ENCODE measurements around the gene NRBP1.

NRBP1 gene

DNA sequence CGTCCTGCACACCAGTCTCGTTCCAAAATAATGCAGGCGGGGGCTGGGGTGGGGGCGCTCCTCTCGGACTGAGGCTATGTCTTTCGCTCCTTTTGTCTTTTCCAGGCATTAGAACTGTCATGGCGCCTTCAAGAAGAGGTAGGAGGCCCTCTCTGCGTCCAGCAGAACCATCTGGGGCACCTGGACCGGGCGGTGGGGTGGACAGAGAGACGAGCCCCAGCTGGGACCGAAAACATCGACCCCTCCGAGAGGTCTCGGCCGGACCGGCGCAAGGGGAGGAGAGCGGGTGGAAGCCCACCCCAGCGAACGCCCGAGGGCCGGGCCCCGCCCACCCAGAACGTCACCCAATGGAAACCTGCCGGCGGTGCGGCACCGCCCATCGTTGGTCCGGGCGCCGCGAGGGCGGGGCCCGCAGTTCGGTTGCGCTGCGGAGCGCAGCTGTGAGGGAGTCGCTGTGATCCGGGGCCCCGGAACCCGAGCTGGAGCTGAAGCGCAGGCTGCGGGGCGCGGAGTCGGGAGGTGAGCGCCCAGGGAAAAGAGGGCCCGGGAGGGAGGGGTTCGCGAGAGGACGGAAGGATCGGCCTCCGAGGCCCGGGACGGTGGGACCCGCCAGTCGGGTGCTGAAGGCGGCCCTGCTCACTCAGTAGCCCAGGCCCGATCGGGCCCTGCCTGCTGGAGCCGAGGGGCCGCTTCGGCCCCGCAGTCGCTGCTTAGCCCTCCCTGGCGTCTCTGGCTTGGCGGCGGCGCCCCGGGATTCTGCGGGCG is at the start of gene NRBP1:
Gene NRBP1 (plus strand): TSS at position 419 of the 765 bp plus-strand sequence. CDS start 4,643 bp downstream, outside the sequence.
- DNase-seq = peak; percentile 85

DNA sequence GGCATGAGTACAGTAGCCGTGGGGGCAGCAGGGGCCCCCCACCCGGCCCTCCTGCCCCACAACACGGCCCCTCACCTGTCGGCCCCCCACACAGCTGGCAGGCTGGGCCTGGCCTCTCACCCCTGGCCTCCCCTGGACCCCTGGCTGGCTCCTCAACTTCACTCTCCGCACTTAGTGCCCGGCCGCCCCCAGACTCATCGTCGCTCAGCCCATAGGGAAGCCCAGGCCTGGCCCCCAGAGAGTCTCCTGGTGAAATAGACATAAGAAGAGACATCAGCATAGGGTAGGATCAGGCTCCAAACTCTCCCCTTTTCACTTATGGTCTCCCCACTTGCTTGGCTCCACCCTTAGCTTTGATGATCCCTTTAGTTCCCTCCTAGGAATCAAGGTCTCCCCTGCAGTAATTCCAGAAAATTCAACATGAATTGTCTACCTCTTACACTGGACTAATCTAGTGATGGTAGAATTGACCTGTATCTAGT is 49.6 kb upstream of the NRBP1 start:
- DNase-seq = no peak

DNA sequence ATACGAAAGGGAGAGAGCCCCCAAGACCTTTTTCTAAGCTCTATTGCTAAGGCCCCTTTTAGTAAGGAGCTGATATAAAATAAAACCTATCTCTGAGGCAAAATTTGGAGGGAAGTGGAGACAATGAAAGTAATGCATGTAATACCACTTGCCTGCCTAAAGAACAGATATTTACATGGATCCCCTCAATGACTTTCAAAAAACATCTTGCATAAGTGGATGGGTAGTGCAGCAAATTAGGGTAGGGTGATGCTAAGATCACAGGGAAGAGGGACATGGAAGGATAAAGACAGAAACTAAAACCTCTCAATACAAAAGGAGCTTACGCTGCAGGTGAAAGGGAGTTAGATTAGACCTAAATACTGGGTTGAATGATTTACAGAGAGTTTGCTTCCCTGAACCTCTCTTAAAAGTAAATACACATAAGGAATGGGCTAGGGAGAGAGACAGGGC is 49.0 kb upstream of the NRBP1 start:
- no peak for DNase-seq

DNA sequence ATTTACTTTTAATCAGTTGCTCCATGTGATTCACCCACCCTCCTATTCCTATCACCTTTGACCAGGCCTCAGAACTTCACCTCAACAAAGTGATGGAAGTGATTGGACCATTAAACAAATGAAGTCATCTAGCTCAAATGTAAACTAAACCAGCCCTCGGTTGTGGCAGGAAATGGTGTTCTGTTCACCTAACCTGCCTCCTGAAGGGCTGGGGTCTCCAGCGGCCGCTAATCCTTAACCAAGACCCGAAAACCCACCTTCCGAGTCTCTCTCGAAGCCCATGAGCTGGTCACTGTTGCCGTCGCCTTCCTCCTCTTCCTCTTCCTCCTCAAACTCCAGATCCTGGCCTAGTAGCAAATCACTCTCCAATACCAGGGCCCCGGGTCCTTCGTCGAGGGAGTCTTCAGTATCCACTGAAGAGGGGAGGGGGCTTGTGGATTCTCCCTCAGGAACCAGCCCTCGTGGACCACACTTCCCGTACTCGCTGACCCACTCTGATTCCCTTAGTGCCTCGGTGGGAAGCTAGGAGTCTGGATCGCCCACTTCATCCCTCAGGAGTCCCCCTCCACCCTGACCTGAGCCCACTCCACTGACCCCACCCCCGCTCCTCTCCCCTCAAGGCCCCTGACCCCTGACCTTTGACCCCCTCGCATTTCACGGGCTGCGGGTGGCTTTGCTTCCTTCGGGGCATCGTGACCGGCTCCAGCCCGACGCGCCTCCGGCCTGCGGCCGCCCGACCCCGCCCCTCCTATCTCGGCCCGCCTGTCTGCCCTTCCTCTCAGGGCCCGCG is 48.4 kb upstream of the NRBP1 start:
- peak; percentile 25 for DNase-seq

DNA sequence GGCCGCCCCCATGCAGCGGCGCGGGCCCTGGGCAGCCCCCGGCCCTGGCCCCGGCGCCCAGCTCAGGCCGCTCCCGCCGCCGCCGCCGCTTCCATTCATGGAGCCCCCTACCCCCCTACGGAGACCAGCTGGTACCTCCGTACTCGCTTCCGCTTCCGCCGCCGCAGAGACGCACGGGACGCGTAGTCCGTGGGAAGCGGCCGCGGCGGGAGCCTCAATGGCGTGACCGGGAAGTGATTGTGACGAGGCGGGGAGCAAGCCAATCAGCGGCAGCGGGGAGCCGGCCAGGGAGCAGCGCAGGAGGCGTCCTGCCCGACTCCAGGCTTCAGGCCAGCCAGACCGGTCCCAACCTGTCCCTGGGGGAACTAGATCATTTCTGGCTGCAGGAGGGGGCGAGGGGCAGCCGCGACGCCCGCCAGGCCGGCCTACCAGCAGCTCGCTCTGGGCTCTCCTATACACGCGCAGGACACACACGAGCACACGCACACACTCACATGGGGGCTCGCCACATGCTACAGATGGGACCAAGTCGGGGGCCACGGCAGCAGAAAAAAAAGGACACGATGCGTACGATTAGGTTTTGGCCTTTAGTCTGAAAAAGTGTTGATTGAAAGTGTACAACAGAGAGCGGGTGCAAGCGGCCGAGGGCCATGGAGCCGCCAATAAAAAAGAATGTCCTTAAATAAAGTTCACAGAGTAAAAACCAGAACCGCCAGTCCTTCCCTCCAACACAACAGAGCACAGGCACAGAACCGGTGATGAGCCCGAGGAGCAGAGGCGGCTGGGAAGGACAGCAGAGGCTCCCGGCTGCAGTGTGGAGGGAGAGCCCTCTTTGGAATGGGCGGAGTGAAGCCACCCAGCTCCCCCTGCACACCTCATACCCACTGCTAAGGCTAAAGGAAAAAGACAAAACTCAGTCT is 47.5 kb upstream of the NRBP1 start, which contains the start of gene ZNF513:
Gene ZNF513 (minus strand): TSS at position 109 of the 920 bp plus-strand sequence. CDS start 208 bp downstream, outside the sequence.
- DNase-seq = peak; percentile 95

DNA sequence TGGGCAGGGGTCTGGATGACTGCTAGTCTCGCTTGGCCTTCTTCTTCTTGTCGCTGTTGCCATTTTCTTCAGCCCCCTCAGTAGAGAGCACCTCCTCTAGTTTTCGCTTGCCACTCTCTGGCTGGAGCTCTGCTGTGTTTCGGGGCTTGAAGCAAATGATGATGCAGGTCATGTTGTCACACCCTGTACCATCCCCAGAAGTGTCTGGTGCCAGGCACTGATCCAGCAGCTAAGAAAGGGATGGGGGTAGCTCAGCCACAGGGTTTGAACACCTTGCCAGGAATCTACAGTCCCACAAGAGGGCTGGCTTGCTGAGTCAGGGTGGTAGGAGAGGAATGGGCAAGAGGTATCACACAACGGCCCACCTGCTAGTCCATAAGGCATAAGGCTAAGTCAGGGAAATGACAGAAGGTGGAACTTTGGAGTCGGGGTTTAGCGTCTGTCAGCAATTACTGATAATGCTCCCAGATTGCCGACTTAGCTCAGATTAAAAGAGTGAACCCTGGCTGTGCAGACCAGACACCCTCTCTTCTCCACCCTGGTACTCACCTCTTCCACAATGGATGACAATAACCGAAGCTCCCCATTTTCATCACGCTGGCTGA is 46.8 kb upstream of the NRBP1 start:
- no peak for DNase-seq

DNA sequence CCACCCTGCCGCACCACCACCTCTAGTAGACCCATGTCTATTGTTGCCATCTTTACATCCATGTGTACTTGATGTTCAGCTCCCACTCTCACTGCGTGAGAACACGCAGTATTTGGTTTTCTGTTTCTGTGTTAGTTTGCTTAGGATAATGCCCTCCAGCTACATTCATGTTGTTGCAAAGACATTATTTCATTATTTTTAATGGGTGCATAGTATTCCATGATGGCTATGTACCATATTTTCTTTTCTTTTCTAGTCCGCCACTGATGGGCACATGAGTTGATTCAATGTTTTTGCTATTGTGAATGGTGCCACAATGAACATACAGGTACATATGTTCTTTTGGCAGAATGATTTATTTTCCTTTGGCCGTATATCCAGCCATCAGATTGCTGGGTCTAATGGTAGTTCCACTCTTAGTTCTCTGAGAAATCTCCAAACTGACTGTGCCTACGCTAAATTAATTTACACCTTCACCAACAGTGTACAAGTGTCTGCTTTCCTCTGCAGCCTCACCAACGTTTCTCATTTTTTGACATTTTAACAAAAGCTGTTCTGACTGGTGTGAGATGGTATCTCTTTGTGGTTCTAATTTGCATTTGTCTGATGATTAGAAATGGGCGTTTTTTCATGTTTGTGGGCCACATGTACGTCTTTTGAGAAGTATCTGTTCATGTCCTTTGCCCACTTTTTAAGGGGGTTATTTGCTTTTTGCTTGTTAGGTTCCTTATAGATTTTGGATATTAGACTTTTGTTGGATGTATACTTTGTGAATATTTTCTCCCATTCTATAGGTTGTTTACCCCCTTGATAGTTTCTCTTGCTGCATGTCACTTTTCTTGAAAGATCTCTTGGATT is 37.4 kb upstream of the NRBP1 start:
- no peak for DNase-seq

DNA sequence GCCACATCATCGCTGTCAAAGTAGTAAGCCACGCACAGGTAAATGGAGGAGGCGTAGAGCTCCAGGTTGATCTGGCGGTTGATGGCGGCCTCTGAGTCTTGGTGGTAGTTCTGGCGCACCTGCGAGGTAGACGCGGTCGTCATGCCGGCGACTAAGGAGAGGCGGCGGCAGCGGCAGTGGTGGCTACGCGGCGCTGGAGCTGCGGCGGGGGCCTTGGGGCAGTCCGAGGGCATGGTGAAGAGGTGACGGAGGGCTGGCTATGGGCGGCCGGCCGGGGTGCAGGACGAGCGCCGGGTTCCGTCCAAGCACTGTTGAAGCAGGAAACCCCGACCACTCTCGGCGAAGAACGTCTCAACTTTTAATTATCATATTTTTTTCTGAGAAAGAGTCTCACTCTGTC is 35.2 kb upstream of the NRBP1 start:
- DNase-seq = no peak

DNA sequence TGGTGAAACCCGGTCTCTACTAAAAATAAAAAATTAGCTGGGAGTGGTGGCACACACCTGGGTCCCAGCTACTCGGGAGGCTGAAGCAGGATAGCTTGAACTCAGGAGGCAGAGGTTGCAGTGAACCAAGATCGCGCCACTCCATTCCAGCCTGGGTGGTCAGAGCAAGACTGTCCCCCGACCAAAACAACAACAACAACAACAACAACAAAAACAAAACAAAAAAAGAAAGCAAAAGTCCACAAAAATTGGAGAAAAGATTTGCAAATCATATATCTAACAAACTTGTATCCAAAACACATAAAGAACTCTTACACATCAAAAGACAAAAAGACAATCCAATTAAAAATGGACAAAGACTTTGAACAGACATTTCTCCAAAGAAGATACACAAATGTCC is 29.5 kb upstream of the NRBP1 start:
- DNase-seq = no peak

DNA sequence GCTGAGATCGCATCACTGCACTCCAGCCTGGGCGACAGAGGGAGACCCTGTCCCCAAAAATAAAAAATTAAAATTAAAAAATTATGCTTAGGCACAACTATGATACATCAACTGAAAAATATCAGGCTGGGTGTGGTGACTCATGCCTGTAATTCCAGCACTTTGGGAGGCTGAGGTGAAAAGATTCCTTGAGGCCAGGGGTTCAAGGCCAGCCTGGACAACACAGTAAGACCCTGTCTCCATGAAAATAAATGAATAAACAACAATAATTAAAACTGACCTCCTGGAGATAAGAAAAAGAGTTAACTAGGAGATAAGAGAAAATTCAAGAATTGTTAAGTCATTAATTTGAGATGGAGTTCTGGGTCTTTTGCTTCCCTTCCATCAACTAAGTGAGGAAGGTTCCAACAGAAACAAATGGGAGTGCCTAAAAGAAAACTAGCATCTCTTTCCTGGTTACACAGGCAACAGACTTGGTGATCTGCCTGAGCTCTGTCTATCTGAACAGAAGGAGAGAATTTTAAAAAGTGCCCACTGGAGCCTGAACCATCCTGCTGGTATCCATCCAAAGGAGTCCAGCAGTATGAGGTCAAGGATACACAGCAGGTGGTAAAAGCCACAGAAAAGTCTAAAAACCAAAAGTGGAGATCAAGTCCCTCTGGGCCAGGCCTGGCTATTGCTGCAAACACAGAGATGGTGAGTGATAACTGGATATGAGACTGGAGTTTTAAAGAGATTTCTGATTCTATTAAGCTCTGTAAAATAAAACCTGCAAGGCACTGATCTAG is 27.9 kb upstream of the NRBP1 start:
- DNase-seq = peak; percentile 14

DNA sequence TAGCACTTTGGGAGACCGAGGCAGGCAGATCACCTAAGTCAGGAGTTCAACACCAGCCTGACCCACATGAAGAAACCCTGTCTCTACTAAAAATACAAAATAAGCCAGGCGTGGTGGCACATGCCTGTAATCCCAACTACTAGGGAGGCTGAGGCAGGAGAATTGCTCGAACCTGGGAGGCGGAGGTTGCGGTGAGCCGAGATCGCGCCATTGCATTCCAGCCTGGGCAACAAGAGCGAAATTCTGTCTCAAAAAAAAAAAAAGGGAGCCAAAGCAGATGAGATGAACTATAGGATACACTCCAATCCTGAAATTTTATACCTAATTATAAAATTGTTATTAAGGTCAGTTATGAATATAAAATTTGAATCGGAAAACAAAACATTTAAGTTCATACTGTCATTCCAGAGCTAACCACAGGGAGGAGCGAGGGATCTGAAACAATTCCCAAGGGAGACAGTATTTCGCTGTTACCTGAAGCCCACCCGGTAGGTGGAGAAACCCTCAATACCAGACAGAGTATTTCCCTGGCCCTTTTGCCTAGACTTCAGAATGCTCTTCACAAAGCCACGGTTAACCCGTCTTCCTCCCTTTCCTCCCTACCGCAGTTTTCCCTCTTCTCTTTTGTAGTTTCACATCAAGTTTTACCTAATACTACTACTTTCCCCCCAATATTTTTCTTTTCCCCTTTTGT is 20.5 kb upstream of the NRBP1 start:
- DNase-seq = peak; percentile 56

DNA sequence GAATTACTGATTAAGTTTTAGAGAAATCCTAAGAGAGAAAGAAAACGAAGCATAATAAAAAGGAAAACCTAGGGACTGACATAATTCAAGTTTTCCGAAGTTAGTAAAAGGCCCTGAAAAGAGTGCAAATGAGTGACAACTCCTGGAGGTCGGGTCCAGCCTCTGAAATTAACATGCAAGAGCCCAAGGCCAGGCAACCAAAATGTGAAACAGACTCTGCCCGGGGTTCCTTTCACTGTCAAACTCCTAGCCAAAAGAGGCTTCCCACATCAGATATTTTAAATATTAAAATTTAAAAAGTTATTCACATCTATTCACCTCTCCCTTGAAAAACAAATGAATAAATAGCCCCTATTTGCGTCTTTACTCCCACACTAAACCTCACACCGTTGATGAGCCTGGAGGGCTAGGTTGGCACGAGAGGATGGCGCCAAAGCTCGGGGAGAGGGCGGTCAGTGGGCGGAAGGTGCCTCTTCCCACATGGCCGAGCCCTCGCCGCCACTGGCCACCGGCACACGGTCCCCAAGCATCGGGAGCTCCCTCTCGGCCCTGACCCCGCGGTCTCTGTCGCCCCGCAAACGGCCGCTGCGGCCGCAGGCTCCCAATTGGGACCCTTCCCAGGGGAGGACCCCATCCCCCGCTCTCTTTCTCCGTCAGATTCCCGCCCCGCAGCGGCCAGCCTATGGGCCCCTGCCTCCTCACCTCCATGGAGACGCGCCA is 19.7 kb upstream of the NRBP1 start:
- DNase-seq = no peak

DNA sequence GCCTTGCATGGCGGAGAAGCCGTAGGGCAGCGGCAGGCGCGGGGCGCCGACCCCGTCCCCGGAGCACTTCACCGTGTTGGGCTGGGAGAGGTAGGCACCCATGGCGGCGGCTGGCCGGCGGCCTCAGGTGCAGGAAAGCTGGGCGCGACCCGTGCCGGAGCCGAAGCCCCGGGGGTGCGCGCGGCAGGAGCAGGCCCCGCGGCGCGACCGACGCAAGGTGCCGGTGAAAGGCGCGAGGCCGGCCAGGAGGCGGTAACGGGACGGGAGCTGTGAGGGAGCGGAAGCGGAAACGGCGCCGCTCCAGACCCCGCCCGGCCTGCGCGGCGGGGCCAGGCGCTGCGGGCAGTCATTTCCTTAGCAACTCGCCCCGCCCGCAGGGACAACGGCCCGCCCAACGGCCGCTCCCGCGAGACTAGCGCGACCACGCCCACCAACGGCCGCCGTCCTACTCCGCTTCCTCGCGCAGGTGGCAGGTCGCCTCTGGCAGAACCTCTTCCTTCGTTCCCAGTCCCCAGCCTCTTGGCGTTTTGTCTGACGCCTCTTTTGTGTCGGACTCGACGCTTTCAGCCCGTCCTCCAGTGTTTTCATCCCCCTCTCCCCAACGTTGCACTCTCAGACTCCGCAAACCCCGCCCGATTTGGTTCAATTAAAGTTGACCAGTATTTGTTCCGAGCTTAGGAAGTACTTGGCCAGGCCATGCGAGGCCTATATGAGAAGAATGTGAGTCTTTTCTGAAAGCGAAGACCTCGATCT is 18.9 kb upstream of the NRBP1 start, which contains the start of gene PPM1G:
Gene PPM1G (minus strand): TSS at position 271 of the 753 bp plus-strand sequence. CDS start 169 bp downstream, at position 102.
- peak; percentile 89 for DNase-seq

DNA sequence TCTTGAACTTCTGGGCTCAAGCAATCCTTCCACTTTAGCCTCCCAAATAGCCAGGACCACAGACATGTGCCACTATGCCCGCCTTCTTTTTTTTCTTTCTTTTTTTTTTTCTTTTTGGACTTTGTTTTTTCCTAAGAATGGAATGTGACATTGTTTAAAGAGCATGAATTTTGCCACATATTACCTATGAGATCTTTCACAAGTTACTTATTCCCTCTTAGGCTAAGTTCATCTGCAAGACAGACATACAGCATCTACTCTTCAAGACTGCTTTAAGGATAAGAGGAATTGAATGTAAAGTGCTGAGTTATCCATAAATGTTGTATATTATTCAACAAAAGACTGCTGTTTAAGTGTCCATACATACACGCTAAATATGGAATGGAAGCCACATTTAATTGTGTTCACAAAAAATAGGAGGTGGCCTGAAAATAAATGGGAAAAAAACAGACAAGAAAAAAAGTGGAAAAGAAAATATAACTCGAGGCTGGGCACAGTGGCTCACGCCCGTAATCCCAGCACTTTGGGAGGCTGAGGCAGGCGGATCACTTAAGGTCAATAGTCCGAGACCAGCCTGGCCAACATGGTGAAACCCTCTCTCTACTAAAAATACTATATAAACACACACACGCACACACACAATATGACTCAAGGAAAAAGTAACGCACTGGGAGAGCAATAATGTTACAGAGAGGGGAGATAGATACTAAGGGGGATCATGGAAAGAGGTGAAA is 15.8 kb upstream of the NRBP1 start:
- DNase-seq = no peak

DNA sequence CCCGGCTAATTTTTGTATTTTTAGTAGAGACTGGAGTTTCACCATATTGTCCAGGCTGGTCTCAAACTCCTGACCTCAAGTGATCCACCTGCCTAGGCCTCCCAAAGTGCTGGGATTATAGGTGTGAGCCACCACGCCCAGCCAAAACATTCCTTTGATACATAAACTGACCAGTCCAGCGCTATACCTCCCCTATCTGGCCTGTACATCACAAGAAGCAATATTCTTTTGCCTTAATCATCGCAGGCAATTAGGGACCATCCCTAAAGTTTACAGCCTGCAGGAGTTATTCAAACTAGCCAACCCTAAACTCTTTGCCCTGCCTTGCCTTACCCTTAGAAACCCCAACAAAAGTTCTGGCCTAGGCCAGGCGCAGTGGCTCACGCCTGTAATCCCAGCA is 12.3 kb upstream of the NRBP1 start:
- no peak for DNase-seq

DNA sequence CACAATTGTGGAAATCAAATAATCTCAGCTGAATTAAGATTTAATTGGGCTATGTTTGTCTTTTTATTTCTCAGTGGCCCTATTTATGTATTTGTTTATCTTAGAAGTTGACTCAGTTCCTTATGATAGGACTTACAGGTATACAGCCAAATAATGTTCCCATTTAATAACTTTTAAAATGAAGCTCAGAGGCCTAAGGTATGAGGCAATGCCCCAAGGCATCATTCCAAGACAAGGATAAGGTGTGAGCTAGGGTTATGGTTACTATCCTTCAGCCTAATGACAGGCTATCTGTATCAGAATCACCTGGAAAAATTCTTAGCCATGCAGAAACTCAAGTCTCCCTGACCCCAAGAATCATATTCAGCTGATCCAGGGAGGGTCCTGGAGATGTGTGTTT is 7.4 kb upstream of the NRBP1 start:
- no peak for DNase-seq

DNA sequence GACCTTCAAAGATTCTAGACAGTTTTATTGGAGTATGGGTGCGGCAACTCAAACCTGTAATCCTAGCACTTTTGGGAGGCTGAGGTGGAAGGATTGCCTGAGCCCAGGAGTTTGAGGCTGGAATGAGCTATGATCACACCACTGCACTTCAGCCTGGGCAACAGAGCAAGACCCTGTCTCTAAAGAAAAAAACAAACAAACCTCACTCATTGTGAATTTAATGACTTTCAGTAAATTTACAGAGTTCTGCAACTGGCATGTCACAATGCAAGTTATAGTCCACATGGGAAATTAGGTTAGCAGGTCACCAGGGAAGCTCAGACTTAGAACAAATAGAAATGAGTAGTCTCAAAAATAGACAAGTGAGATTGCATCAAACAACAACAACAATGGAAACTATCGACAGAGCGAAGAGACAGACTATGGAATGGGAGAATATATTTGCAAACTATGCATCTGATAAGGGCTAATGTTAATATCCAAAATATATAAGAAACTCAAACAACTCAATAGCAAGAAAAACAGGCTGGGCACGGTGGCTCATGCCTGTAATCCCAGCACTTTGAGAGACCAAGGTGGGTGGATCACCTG is 6.7 kb upstream of the NRBP1 start:
- no peak for DNase-seq
